ENCODE results near the gene SSUH2.
"Not testable (repeated sequence)": the region's sequence is repeated elsewhere in the genome, so short reads cannot be mapped to it uniquely, and the experiment has no call there.

GRCh38 chr3:8682850-8683574 is 38.4 kb upstream of the SSUH2 start:
- TF ChIP-seq, protein P1, sequence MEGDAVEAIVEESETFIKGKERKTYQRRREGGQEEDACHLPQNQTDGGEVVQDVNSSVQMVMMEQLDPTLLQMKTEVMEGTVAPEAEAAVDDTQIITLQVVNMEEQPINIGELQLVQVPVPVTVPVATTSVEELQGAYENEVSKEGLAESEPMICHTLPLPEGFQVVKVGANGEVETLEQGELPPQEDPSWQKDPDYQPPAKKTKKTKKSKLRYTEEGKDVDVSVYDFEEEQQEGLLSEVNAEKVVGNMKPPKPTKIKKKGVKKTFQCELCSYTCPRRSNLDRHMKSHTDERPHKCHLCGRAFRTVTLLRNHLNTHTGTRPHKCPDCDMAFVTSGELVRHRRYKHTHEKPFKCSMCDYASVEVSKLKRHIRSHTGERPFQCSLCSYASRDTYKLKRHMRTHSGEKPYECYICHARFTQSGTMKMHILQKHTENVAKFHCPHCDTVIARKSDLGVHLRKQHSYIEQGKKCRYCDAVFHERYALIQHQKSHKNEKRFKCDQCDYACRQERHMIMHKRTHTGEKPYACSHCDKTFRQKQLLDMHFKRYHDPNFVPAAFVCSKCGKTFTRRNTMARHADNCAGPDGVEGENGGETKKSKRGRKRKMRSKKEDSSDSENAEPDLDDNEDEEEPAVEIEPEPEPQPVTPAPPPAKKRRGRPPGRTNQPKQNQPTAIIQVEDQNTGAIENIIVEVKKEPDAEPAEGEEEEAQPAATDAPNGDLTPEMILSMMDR (IDR thresholded peaks at IDR 0.05 in 4 of 5, conservative IDR thresholded peaks at IDR 0.05 in 1 of 5) = not testable (repeated sequence)
- not testable (repeated sequence) for TF ChIP-seq POLR2A (IDR thresholded peaks at IDR 0.05)

Data from gastrocnemius medialis (tissue), 4 donors.